CD4-positive, CD25-positive, alpha-beta regulatory T cell (primary cell): ENCODE data around the gene DBP. TPM values are rescaled to one million over a fixed set of nuclear protein-coding genes. Genes with fewer than 3 reads are reported as not detected.

Experiments used
- ATAC-seq, 2 donors: fragments of 150-1000 bp; cut with Tn5 transposase; one replicate each; pipeline ENCODE4 v1.10.0; 2021; ENCODE audit warnings: low read depth in 2 of 2, moderate number of reproducible peaks in 2 of 2, moderate library complexity in 1 of 2
- DNase-seq, 3 donors: peaks; one replicate each; pipeline versions ENCODE4 v3.0.0 to v3.0.0-alpha.2; 2012 to 2022; ENCODE audit warnings: mixed read lengths in 1 of 3
- H3K27ac ChIP-seq: one replicate; pipeline ENCODE4 v1.7.0; 2013; ENCODE audit warnings: mild to moderate bottlenecking, low read length; ENCODE audit not compliant: insufficient read depth, poor library complexity, severe bottlenecking
- H3K27me3 ChIP-seq: one replicate; pipeline ENCODE4 v1.7.0; 2013; ENCODE audit warnings: low read length; ENCODE audit not compliant: control insufficient read depth, insufficient read depth
- H3K36me3 ChIP-seq: one replicate; pipeline ENCODE4 v1.7.0; 2013; ENCODE audit warnings: mild to moderate bottlenecking, low read length, moderate library complexity; ENCODE audit not compliant: control insufficient read depth, insufficient read depth
- H3K4me1 ChIP-seq: 2 replicates; pipeline ENCODE4 v1.7.0; 2013; ENCODE audit warnings: mild to moderate bottlenecking, low read length; ENCODE audit not compliant: insufficient read depth, control insufficient read depth, poor library complexity, severe bottlenecking
- H3K4me3 ChIP-seq: one replicate; pipeline ENCODE4 v1.7.0; 2013; ENCODE audit warnings: low read depth, mild to moderate bottlenecking, low read length, moderate library complexity
- H3K9me3 ChIP-seq, 2 experiments: 1 replicate in 1 of 2; 2 replicates in 1 of 2; pipeline ENCODE4 v1.7.0; 2013; ENCODE audit warnings: low read length in 2 of 2, mild to moderate bottlenecking in 1 of 2, moderate library complexity in 1 of 2; ENCODE audit not compliant: control insufficient read depth in 2 of 2
- H3K27ac Mint-ChIP-seq, 3 donors: one replicate each; pipeline ENCODE4 v1.8.0; 2020 to 2022; ENCODE audit warnings: mild to moderate bottlenecking in 3 of 3, mixed read lengths in 3 of 3, moderate library complexity in 2 of 3
- H3K27me3 Mint-ChIP-seq: one replicate; pipeline ENCODE4 v1.8.0; 2022; ENCODE audit warnings: mild to moderate bottlenecking, mixed read lengths
- H3K36me3 Mint-ChIP-seq: one replicate; pipeline ENCODE4 v1.8.0; 2020; ENCODE audit warnings: mixed read lengths
- H3K4me1 Mint-ChIP-seq, 4 donors: one replicate each; pipeline ENCODE4 v1.8.0; 2020 to 2022; ENCODE audit warnings: mixed read lengths in 4 of 4, mild to moderate bottlenecking in 1 of 4
- H3K4me3 Mint-ChIP-seq, 4 donors: one replicate each; pipeline ENCODE4 v1.8.0; 2020 to 2022; ENCODE audit warnings: mild to moderate bottlenecking in 4 of 4, mixed read lengths in 4 of 4, moderate library complexity in 3 of 4
- H3K9me3 Mint-ChIP-seq, 7 donors: one replicate each; pipeline ENCODE4 v1.8.0; 2020 to 2022; ENCODE audit warnings: mixed read lengths in 7 of 7, mild to moderate bottlenecking in 3 of 7, moderate library complexity in 2 of 7
- polyA plus RNA-seq, 4 donors: library from polyadenylated mRNA; unstranded; fragments of 300-500 nt; fragmentation: Illumina TruSeq; gene quantifications; one replicate each; pipeline ENCODE4 v1.2.3, GENCODE V29; 2021
- total RNA-seq: library from RNA; stranded (reverse); gene quantifications from one replicate; pipeline ENCODE4 v1.2.3, GENCODE V29; 2022

Gene DBP
- total and polyA plus RNA-seq, 5 donors from 2014 or later: 37.7 to 96.6 (median 85.3) TPM

DNA sequence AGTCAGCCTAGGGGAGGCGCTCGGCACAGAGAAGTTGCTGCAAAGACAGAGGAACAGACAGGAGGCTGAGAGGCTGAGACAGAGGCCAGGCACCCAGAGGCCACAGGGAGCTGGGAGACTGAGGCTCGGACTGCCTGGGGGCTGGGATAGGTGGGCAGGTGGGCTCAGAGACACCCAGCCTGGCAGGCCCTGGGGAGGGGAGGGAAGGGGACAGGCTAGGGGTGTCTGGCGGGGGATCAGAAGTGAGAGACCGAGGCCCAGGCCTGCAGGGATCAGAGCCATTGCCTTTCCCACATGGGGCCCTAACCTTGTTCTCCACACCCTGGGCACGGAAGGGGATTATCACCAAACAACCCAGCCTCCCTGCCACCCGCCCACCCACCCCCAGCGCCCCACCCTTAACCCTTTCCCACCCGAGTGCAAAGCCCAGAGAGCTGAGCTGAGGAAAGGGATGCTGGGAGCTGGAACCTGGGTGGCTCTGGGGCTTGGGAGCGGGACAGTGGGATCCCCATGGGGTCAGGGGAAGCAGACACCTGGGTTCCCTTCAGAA, 34.3 kb upstream of the DBP start:
- no peak for DNase-seq
- H3K4me1 Mint-ChIP-seq: peaks cover 0 to 6% (median 5%) of the 10 kb centered on the region in 4 donors
- no peaks in the 10 kb centered on the region for H3K9me3 Mint-ChIP-seq
- ATAC-seq: no peak
- H3K27me3 Mint-ChIP-seq: no peaks in the 10 kb centered on the region
- Histone ChIP-seq H3K4me1 (peaks cover 7% of the 10 kb centered on the region), H3K27ac (no peak overlapping the region), H3K4me3 (no peak overlapping the region), H3K9me3 (no peaks in the 10 kb centered on the region), H3K36me3 (no peaks in the 10 kb centered on the region), H3K27me3 (no peaks in the 10 kb centered on the region)
- no peak overlapping the region for H3K4me3 Mint-ChIP-seq
- no peaks in the 10 kb centered on the region for H3K36me3 Mint-ChIP-seq
- peak overlapping the region in 1 of 3 donors; percentile 90 for H3K27ac Mint-ChIP-seq

DNA sequence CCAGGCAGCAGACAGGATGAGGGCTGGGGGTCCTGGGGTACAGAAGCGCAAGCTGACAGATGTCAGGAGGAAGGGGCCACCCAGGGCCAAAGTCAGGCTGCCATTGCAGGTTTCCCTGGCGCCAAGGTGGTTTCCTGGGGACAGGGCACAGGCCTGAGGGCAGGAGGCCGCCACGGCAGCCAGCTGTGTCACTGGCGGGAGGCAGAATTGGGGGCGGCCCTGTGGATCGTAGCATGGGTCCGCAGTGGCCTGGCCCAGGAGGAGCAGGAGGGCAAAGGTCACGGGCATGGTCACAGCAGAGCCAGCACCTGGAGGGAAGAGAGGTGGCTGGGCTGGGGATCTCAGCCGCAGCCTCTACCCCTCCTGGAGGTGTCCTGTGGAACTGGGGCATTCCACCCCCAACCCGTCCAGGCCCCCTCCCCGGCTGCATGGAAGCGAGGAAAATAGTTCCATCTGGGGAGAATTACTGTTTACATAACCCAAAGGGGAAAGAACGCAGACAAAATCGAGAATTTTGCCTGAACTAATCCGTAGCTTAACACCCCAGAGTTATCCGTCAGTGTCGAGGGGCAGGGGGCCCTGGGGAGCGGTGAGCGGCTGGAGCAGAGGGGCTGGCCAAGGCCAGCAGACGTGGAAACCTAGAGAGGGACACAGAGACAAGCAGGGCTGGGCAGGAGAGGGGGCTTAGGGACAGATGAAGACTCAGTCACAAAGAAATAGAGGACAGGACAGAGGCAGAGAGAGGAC, 33.7 kb upstream of the DBP start:
- no peaks in the 10 kb centered on the region for H3K27me3 Mint-ChIP-seq
- ATAC-seq (no peak), DNase-seq (no peak)
- Histone ChIP-seq H3K36me3 (no peaks in the 10 kb centered on the region), H3K4me1 (peaks cover 7% of the 10 kb centered on the region), H3K9me3 (no peaks in the 10 kb centered on the region), H3K27ac (no peak overlapping the region), H3K27me3 (no peaks in the 10 kb centered on the region), H3K4me3 (no peak overlapping the region)
- H3K36me3 Mint-ChIP-seq: no peaks in the 10 kb centered on the region
- H3K9me3 Mint-ChIP-seq: no peaks in the 10 kb centered on the region
- H3K4me3 Mint-ChIP-seq: no peak overlapping the region
- peak overlapping the region in 1 of 3 donors; percentile 90 for H3K27ac Mint-ChIP-seq
- H3K4me1 Mint-ChIP-seq: peaks cover 0 to 6% (median 5%) of the 10 kb centered on the region in 4 donors

DNA sequence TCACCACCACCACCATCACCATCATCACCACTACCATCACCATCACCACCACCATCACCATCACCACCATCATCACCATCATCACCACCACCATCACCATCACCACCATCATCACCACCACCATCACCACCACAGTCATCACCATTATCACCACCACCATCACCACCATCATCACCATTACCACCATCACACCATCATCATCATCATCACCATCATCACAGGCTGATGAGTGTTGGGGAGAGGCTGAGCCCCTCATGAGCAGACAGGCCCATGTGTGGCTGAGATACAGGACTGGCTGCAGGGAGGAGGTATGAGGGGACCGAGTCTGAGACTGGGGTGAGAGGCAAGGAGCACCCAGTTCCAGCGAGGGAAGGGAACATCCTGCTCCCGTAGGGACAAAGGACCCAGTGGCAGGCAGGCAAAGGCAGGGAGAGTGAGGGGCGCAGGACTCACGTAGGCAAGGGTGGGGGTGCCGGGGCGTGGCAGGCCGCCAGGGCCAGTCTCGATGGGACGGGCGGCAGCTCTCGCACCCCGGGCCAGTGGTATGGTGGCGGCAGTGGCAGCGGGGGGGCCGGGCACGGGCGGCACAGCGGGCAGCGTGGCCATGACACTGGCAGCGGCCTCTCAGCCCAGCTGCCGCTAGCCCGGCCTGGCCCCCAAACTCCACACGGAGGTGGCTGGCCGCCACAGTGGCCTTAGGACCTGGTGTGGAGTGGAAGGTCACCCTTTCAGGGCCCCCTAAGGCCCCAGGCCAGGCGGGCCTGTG, 32.9 kb upstream of the DBP start:
- Mint-ChIP-seq H3K27me3 (no peaks in the 10 kb centered on the region), H3K9me3 (no peaks in the 10 kb centered on the region), H3K27ac (no peak overlapping the region), H3K36me3 (no peaks in the 10 kb centered on the region), H3K4me3 (no peak overlapping the region), H3K4me1 (peaks cover 0 to 1% (median under 1%) of the 10 kb centered on the region in 4 donors)
- DNase-seq: no peak
- Histone ChIP-seq H3K4me1 (peaks cover under 1% of the 10 kb centered on the region), H3K27me3 (no peaks in the 10 kb centered on the region), H3K9me3 (no peaks in the 10 kb centered on the region), H3K27ac (no peak overlapping the region), H3K4me3 (no peak overlapping the region), H3K36me3 (no peaks in the 10 kb centered on the region)
- no peak for ATAC-seq

DNA sequence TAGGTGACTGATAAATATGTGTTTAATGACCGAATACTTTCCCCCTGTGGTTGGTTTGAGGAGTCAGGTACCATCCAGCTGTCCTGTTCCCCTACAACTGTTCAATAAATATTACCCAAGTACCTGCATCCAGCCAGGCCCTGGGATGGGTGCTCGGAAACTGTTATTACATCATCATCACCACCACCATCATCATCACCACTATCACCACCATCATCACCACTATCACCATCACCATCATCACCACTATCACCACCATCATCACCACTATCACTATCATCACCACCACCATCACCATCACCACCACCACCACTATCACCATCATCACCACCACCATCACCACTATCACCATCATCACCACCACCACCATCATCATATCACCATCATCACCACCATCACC, 31.6 kb upstream of the DBP start:
- H3K4me3 Mint-ChIP-seq: no peak overlapping the region
- H3K27ac ChIP-seq: no peak overlapping the region
- no peaks in the 10 kb centered on the region for H3K27me3 Mint-ChIP-seq
- no peak for ATAC-seq
- no peaks in the 10 kb centered on the region for H3K36me3 ChIP-seq
- no peak for DNase-seq
- no peaks in the 10 kb centered on the region for H3K9me3 ChIP-seq
- no peaks in the 10 kb centered on the region for H3K4me1 ChIP-seq
- H3K27ac Mint-ChIP-seq: peak overlapping the region; percentile 40 to 80 (median 79)
- H3K4me3 ChIP-seq: no peak overlapping the region
- H3K4me1 Mint-ChIP-seq: no peaks in the 10 kb centered on the region
- no peaks in the 10 kb centered on the region for H3K9me3 Mint-ChIP-seq
- H3K27me3 ChIP-seq: no peaks in the 10 kb centered on the region
- no peaks in the 10 kb centered on the region for H3K36me3 Mint-ChIP-seq

DNA sequence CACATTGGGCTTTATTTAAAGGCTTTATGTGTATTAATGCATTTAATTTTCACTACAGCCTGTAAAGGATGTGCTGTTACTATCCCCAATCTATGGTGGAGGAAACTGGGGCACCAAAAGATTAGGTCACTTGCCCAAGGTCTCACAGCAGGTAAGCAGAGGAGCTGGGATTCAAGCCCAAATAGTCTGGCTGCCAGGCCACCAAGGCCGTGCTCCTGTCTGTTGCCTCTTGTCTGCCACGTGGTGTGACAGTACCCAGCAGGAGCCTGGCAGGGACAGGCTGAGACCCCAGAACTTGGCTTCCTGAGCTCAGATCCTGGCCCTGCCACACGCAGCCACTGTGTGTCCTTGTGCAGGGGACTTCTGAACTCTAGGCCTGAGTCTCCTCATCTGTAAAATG, 31.2 kb upstream of the DBP start:
- Histone ChIP-seq H3K27me3 (no peaks in the 10 kb centered on the region), H3K9me3 (no peaks in the 10 kb centered on the region), H3K27ac (no peak overlapping the region), H3K4me1 (no peaks in the 10 kb centered on the region), H3K36me3 (no peaks in the 10 kb centered on the region), H3K4me3 (no peak overlapping the region)
- ATAC-seq (no peak), DNase-seq (no peak)
- Mint-ChIP-seq H3K27ac (peak overlapping the region in 1 of 3 donors; percentile 40), H3K4me3 (no peak overlapping the region), H3K4me1 (no peaks in the 10 kb centered on the region), H3K36me3 (no peaks in the 10 kb centered on the region), H3K27me3 (no peaks in the 10 kb centered on the region), H3K9me3 (no peaks in the 10 kb centered on the region)

DNA sequence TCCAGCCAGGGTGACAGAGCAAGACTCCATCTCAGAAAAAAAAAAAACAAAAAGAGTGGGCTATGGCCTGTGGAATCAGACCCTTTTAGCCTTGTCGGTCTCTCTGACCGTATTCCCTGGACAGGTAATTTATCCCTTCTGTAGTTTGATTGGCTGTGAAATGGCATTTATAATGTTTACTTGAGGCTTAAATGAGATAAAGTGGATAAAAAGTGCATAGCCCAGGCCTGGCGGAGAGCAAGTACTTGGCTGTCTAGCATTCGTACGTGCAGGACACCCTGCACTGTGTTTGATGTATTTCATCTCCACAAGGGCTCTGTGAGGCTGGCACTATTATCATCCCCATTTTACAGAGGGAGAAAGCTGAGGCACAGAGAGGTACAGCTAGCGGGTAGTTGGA, 28.6 kb upstream of the DBP start:
- H3K4me1 Mint-ChIP-seq: peaks cover 4 to 9% (median 6%) of the 10 kb centered on the region in 4 donors

DNA sequence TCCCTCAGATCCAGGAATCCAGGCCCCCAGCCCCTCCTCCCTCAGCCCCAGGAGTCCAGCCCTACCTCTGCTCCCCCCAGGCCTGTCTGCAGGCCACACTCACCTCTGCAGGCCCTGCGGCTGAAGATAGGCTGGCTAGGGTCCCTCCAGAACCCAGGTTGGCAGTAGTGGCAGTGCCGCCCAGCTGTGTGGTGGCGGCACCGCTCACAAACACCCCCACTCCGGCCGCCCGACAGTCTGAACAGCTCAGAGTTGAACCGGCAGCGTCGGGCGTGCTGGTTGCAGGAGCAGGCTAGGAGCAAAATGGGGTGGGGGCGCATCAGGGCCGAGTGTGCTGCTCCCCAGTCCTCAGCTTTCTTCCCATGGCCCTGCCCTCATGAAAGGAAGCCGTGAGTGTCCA, 27.3 kb upstream of the DBP start:
- Histone ChIP-seq H3K27me3 (no peaks in the 10 kb centered on the region), H3K36me3 (no peaks in the 10 kb centered on the region), H3K4me3 (no peak overlapping the region), H3K4me1 (peaks cover 9% of the 10 kb centered on the region), H3K9me3 (no peaks in the 10 kb centered on the region), H3K27ac (no peak overlapping the region)
- peaks cover 5 to 12% (median 8%) of the 10 kb centered on the region in 4 donors for H3K4me1 Mint-ChIP-seq
- no peak for ATAC-seq
- no peaks in the 10 kb centered on the region for H3K36me3 Mint-ChIP-seq
- H3K4me3 Mint-ChIP-seq: no peak overlapping the region
- no peak overlapping the region for H3K27ac Mint-ChIP-seq
- H3K9me3 Mint-ChIP-seq: no peaks in the 10 kb centered on the region
- no peak for DNase-seq
- no peaks in the 10 kb centered on the region for H3K27me3 Mint-ChIP-seq

More for the DNA sequence above, 28.6 kb upstream of the DBP start:
- no peak for DNase-seq
- no peak for ATAC-seq
- Histone ChIP-seq H3K27me3 (no peaks in the 10 kb centered on the region), H3K4me3 (no peak overlapping the region), H3K36me3 (no peaks in the 10 kb centered on the region), H3K4me1 (peaks cover 5% of the 10 kb centered on the region), H3K27ac (no peak overlapping the region), H3K9me3 (no peaks in the 10 kb centered on the region)
- Mint-ChIP-seq H3K36me3 (no peaks in the 10 kb centered on the region), H3K27ac (no peak overlapping the region), H3K9me3 (no peaks in the 10 kb centered on the region), H3K27me3 (no peaks in the 10 kb centered on the region), H3K4me3 (no peak overlapping the region)
